Neutrophil (primary cell): Measurements from ENCODE around the gene PGBD4.

ENCODE experiments used
- H3K27ac ChIP-seq: fragments of 200-600 bp; sonication (generic); 2 replicates; pipeline ENCODE4 v1.5.1; 2016; ENCODE audit warnings: mild to moderate bottlenecking, moderate library complexity
- H3K27me3 ChIP-seq: fragments of 200-600 bp; sonication (generic); 2 replicates; pipeline ENCODE4 v1.6.0; 2016; ENCODE audit warnings: mild to moderate bottlenecking
- H3K36me3 ChIP-seq: fragments of 200-600 bp; sonication (generic); 2 replicates; pipeline ENCODE4 v1.5.1; 2017
- H3K4me1 ChIP-seq, 2 experiments: fragments of 200-600 bp in 1 of 2; sonication (generic) in 1 of 2; 1 replicate in 1 of 2; 2 replicates in 1 of 2; pipeline versions ENCODE4 v1.5.1 to v1.6.1; 2013 to 2016; ENCODE audit warnings: low read depth in 1 of 2, low read length in 1 of 2, mild to moderate bottlenecking in 1 of 2, moderate library complexity in 1 of 2; ENCODE audit not compliant: control insufficient read depth in 1 of 2, insufficient read depth in 1 of 2
- H3K4me3 ChIP-seq, 2 experiments: fragments of 200-600 bp in 1 of 2; sonication (generic) in 1 of 2; 1 replicate in 1 of 2; 2 replicates in 1 of 2; pipeline ENCODE4 v1.5.1; 2013 to 2016; ENCODE audit warnings: low read depth in 1 of 2, low read length in 1 of 2, mild to moderate bottlenecking in 1 of 2, moderate library complexity in 1 of 2
- H3K9me3 ChIP-seq: fragments of 200-600 bp; sonication (generic); 2 replicates; pipeline ENCODE4 v1.5.1; 2016
- TF ChIP-seq, protein P1 (sequence below): fragments of 200-600 bp; sonication (generic); IDR thresholded peaks from 2 replicates; pipeline ENCODE4 v1.5.1; 2016; ENCODE audit warnings: antibody characterized with exemption

The PGBD4 gene

DNA sequence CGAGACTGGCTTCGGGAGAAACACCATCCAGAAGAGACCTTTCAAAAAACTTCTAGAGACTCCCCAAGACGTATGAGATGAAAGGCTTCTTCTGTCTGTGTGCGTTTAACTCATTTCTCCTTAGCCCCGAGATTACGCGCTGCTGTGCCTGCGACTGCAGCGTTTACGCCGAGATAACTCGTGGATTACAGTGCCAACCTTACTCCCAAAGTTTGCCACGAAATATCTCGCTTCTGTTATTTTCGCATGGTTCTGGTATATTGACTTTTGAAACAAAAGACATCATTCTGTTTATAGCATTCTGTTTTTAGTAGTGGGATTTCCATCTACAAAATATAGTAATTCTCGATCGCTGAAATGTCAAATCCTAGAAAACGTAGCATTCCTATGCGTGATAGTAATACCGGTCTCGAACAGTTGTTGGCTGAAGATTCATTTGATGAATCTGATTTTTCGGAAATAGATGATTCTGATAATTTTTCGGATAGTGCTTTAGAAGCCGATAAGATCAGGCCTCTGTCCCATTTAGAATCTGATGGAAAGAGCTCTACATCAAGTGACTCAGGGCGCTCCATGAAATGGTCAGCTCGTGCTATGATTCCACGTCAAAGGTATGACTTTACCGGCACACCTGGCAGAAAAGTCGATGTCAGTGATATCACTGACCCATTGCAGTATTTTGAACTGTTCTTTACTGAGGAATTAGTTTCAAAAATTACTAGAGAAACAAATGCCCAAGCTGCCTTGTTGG is 467 bp downstream of the PGBD4 start:
- Histone ChIP-seq H3K36me3 (no peaks in the 10 kb centered on the region), H3K9me3 (no peaks in the 10 kb centered on the region), H3K27ac (peak overlapping the region; percentile 89), H3K27me3 (no peaks in the 10 kb centered on the region), H3K4me1 (peaks cover 22 to 26% of the 10 kb centered on the region in 2 experiments), H3K4me3 (peak overlapping the region; percentile 92 to 98)
- TF ChIP-seq, protein P1, sequence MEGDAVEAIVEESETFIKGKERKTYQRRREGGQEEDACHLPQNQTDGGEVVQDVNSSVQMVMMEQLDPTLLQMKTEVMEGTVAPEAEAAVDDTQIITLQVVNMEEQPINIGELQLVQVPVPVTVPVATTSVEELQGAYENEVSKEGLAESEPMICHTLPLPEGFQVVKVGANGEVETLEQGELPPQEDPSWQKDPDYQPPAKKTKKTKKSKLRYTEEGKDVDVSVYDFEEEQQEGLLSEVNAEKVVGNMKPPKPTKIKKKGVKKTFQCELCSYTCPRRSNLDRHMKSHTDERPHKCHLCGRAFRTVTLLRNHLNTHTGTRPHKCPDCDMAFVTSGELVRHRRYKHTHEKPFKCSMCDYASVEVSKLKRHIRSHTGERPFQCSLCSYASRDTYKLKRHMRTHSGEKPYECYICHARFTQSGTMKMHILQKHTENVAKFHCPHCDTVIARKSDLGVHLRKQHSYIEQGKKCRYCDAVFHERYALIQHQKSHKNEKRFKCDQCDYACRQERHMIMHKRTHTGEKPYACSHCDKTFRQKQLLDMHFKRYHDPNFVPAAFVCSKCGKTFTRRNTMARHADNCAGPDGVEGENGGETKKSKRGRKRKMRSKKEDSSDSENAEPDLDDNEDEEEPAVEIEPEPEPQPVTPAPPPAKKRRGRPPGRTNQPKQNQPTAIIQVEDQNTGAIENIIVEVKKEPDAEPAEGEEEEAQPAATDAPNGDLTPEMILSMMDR, result no peak

DNA sequence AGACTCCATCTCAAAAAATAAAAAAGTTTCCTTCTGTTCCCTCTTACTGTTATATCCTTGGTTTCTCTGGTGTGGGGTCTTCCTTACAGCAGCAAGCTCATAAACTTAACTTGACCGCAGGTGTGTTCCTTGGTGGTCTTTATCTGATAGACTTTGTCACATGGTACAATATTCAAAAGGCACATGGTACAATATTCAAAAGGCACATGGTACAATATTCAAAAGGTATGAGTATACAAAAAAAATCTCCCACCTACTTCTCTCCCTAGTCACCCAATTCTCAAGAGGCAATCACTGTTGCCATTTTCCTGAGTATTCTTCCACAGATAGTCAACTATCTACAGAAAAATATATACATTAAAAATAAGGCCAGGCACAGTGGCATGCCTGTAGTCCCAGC is 4.5 kb downstream of the PGBD4 start:
- H3K27ac ChIP-seq, result no peak overlapping the region
- H3K36me3 ChIP-seq, result no peaks in the 10 kb centered on the region
- H3K4me3 ChIP-seq, result no peak overlapping the region
- H3K9me3 ChIP-seq, result no peaks in the 10 kb centered on the region
- TF ChIP-seq, protein P1, result no peak
- H3K27me3 ChIP-seq, result no peaks in the 10 kb centered on the region
- peaks cover 6 to 7% of the 10 kb centered on the region in 2 experiments for H3K4me1 ChIP-seq

DNA sequence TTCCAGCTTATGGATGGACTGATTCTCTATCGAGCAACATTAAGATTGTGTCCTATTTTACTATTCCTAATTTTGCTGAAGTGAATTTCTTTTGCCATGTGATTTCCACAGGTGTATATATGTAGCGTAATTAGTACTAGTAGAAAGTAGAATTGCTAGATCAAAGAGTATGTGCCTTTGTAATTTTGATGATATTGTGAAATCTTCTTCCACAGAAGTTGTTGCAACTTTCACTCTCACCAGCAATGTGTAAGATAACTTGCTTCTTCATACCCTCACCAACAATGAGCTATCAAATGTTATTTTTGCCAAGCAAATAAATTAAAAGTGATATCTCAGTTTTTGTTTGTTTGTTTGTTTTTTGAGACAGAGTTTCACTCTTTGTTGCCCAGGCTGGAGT is 5.4 kb downstream of the PGBD4 start:
- Histone ChIP-seq H3K4me1 (peaks cover 3 to 5% of the 10 kb centered on the region in 2 experiments), H3K36me3 (no peaks in the 10 kb centered on the region), H3K4me3 (no peak overlapping the region), H3K27ac (no peak overlapping the region), H3K9me3 (no peaks in the 10 kb centered on the region), H3K27me3 (no peaks in the 10 kb centered on the region)
- TF ChIP-seq, protein P1, result no peak

DNA sequence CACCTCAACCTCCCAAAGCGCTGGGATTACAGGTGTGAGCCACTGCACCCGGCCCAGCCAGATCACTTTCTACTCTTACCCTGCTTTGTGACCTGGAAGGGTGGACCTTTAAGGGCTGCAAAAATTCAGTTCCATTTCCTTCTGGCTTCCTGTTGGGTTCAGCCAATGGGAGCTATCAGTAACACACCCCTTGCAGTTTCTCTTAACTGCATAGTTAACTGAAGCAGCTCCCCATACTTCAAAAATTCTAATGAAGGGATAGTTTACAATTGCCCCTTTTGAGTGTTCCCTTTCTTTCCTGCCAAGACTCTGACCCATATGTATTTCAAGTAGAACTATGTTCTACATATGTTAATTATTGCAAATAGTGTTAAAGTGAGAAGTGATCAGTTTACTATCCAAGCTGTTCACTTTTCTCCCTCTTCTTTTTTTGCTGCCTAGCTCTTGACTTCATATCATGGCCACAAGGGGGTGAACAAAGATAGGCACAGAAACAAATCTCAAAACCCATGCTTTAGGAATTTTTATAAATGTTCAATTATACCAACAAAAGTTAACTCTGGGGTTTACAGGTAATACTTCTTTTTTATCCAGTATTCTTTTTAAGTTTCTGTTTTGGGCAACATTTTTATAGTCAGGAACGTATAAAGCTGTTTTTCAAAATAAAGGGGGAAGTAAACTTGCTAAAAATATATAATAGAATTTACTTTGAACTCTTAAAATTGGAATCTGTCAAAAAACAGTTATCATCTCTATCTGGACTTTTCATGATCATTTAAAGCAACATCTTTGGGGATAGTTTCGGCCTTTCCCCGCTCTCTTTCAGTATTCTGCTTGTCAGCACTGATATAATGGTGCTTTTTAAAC is 8.1 kb downstream of the PGBD4 start:
- H3K27me3 ChIP-seq, result peaks cover 4% of the 10 kb centered on the region
- H3K4me3 ChIP-seq, result no peak overlapping the region
- no peaks in the 10 kb centered on the region for H3K36me3 ChIP-seq
- TF ChIP-seq, protein P1, result peak; percentile 26
- H3K27ac ChIP-seq, result no peak overlapping the region
- no peaks in the 10 kb centered on the region for H3K9me3 ChIP-seq
- H3K4me1 ChIP-seq, result no peaks in the 10 kb centered on the region

DNA sequence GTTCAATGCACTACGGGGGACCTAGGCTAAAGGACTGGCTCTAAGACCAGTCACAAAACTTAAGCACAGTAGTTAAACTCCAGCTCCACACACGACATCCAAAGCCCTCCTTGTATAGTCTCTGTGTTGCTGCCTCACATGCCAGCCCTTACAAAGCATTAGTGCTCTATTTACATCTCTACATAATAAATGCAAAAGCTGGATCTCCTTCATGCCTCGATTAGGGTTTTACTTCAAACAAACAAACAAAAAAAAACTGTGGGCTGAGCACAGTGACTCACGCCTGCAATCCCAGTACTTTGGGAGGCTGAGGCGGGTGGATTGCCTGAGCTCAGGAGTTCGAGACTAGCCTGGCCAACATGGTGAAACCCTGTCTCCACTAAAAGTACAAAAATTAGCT is 9.6 kb downstream of the PGBD4 start:
- H3K27ac ChIP-seq, result no peak overlapping the region
- no peaks in the 10 kb centered on the region for H3K4me1 ChIP-seq
- H3K4me3 ChIP-seq, result no peak overlapping the region
- H3K9me3 ChIP-seq, result no peaks in the 10 kb centered on the region
- peaks cover 4% of the 10 kb centered on the region for H3K27me3 ChIP-seq
- H3K36me3 ChIP-seq, result no peaks in the 10 kb centered on the region
- TF ChIP-seq, protein P1, result no peak
